ENCODE measurements around the gene TMEM205.

GRCh38 chr19:11345122-11345803, 805 bp downstream of the TMEM205 start:
- TF ChIP-seq CTCF (IDR thresholded peaks at IDR 0.05; ENCODE audit: insufficient read depth, low read depth, low read length), result no peak
- no peak for TF ChIP-seq EZH2 (IDR thresholded peaks at IDR 0.05; ENCODE audit: insufficient read depth, low read length)

Data from astrocyte (in vitro differentiated cells and primary cell).